ENCODE results near the gene EHHADH. TPM values are rescaled to one million over a fixed set of nuclear protein-coding genes. Genes with fewer than 3 reads are reported as not detected.
A peak's percentile ranks its signal among the peaks of the same experiment; 100 is the strongest.
"Not testable (repeated sequence)": the region's sequence is repeated elsewhere in the genome, so short reads cannot be mapped to it uniquely, and the experiment has no call there.

Gene EHHADH
- 1 to 10 TPM in 1 of 3 donors, under 1 TPM in 1, not detected in 1; 0.22 to 1.5 TPM for polyA plus RNA-seq

GRCh38 chr3:185253645-185254410 lies at the start of gene EHHADH:
EHHADH (minus strand) TSS chr3:185254049; CDS start chr3:185254022, 27 bp downstream.
- peak; percentile 34 to 44 (median 37) for DNase-seq
- H3K27ac Mint-ChIP-seq, result peak within 1 kb of the TSS in 3 of 6 donors; percentile 48 to 66 (median 62)

GRCh38 chr3:185299918-185300426 lies 46.1 kb upstream of the EHHADH start:
- H3K9me3 Mint-ChIP-seq; H3K36me3 Mint-ChIP-seq; H3K27ac Mint-ChIP-seq; H3K4me3 Mint-ChIP-seq; DNase-seq; H3K27me3 Mint-ChIP-seq (ENCODE audit: low read depth in 3 of 3); H3K4me1 Mint-ChIP-seq: not testable (repeated sequence)

More at GRCh38 chr3:185253645-185254410, at the start of gene EHHADH:
- H3K4me3 Mint-ChIP-seq, result peak within 1 kb of the TSS; percentile 75 to 84 (median 81)
- peaks cover 0 to 4% (median 1%) of the 10 kb centered on the region in 6 donors for H3K9me3 Mint-ChIP-seq
- H3K4me1 Mint-ChIP-seq, result peaks cover 2 to 6% of the 10 kb centered on the region in 2 donors
- H3K36me3 Mint-ChIP-seq, result peaks cover 0 to 5% (median 4%) of the 10 kb centered on the region in 3 donors
- H3K27me3 Mint-ChIP-seq (ENCODE audit: low read depth in 3 of 3), result peaks cover 4 to 6% (median 4%) of the 10 kb centered on the region in 3 donors

- Mint-ChIP-seq H3K9me3 (no peaks in the 10 kb centered on the region), H3K36me3 (peaks cover 0 to 7% (median 5%) of the 10 kb centered on the region in 3 donors), H3K4me3 (no peak overlapping the region), H3K27me3 (ENCODE audit: low read depth in 3 of 3) (peaks cover 0 to 3% (median 0%) of the 10 kb centered on the region in 3 donors), H3K27ac (no peak overlapping the region), H3K4me1 (no peaks in the 10 kb centered on the region)
- no peak for DNase-seq
Observed at GRCh38 chr3:185297867-185298266, 44.0 kb upstream of the EHHADH start.

GRCh38 chr3:185292238-185292637 lies 38.4 kb upstream of the EHHADH start:
- peaks cover 4 to 10% (median 4%) of the 10 kb centered on the region in 3 donors for H3K36me3 Mint-ChIP-seq
- H3K27me3 Mint-ChIP-seq (ENCODE audit: low read depth in 3 of 3), result peaks cover 0 to 1% (median 0%) of the 10 kb centered on the region in 3 donors
- no peaks in the 10 kb centered on the region for H3K9me3 Mint-ChIP-seq
- no peak overlapping the region for H3K4me3 Mint-ChIP-seq
- H3K4me1 Mint-ChIP-seq, result no peaks in the 10 kb centered on the region
- DNase-seq, result no peak
- no peak overlapping the region for H3K27ac Mint-ChIP-seq

GRCh38 chr3:185290266-185290665 lies 36.4 kb upstream of the EHHADH start:
- H3K36me3 Mint-ChIP-seq, result peaks cover 0 to 7% (median 4%) of the 10 kb centered on the region in 3 donors
- no peak for DNase-seq
- no peaks in the 10 kb centered on the region for H3K4me1 Mint-ChIP-seq
- peaks cover 0 to 1% (median 0%) of the 10 kb centered on the region in 3 donors for H3K27me3 Mint-ChIP-seq (ENCODE audit: low read depth in 3 of 3)
- no peak overlapping the region for H3K27ac Mint-ChIP-seq
- H3K9me3 Mint-ChIP-seq, result no peaks in the 10 kb centered on the region
- H3K4me3 Mint-ChIP-seq, result no peak overlapping the region

GRCh38 chr3:185283374-185283935 lies 29.6 kb upstream of the EHHADH start:
- Mint-ChIP-seq H3K27ac (peak overlapping the region; percentile 91 to 97 (median 94)), H3K9me3 (peaks cover 0 to 11% (median 1%) of the 10 kb centered on the region in 6 donors), H3K4me3 (peak overlapping the region; percentile 95 to 99 (median 97))

GRCh38 chr3:185282696-185283373 lies 29.0 kb upstream of the EHHADH start:
- peaks cover 0 to 11% (median 1%) of the 10 kb centered on the region in 6 donors for H3K9me3 Mint-ChIP-seq
- peak overlapping the region; percentile 95 to 99 (median 97) for H3K4me3 Mint-ChIP-seq
- H3K36me3 Mint-ChIP-seq, result peaks cover 0 to 3% (median 0%) of the 10 kb centered on the region in 3 donors
- peak; percentile 88 to 91 (median 88) for DNase-seq
- peaks cover 4 to 28% (median 14%) of the 10 kb centered on the region in 3 donors for H3K27me3 Mint-ChIP-seq (ENCODE audit: low read depth in 3 of 3)
- H3K27ac Mint-ChIP-seq, result peak overlapping the region; percentile 91 to 97 (median 94)
- peaks cover 14 to 25% of the 10 kb centered on the region in 2 donors for H3K4me1 Mint-ChIP-seq

More at GRCh38 chr3:185283374-185283935, 29.6 kb upstream of the EHHADH start:
- peaks cover 14 to 25% of the 10 kb centered on the region in 2 donors for H3K4me1 Mint-ChIP-seq
- H3K27me3 Mint-ChIP-seq (ENCODE audit: low read depth in 3 of 3), result peaks cover 4 to 24% (median 14%) of the 10 kb centered on the region in 3 donors
- peaks cover 0 to 3% (median 0%) of the 10 kb centered on the region in 3 donors for H3K36me3 Mint-ChIP-seq
- no peak for DNase-seq

- Mint-ChIP-seq H3K9me3 (peaks cover 0 to 11% (median 1%) of the 10 kb centered on the region in 6 donors), H3K36me3 (no peaks in the 10 kb centered on the region), H3K27me3 (ENCODE audit: low read depth in 3 of 3) (peaks cover 10 to 37% (median 18%) of the 10 kb centered on the region in 3 donors), H3K4me3 (no peak overlapping the region), H3K4me1 (peaks cover 14 to 25% of the 10 kb centered on the region in 2 donors), H3K27ac (no peak overlapping the region)
- peak in 2 of 3 donors; percentile 5 to 9 for DNase-seq
Observed at GRCh38 chr3:185280572-185281365, 26.9 kb upstream of the EHHADH start.

GRCh38 chr3:185279587-185280138 lies 25.8 kb upstream of the EHHADH start:
- Mint-ChIP-seq H3K27me3 (ENCODE audit: low read depth in 3 of 3) (peaks cover 10 to 40% (median 18%) of the 10 kb centered on the region in 3 donors), H3K36me3 (no peaks in the 10 kb centered on the region), H3K27ac (no peak overlapping the region), H3K9me3 (peaks cover 0 to 11% (median 1%) of the 10 kb centered on the region in 6 donors), H3K4me3 (no peak overlapping the region), H3K4me1 (peaks cover 14 to 25% of the 10 kb centered on the region in 2 donors)
- DNase-seq, result no peak

- peaks cover 0 to 4% of the 10 kb centered on the region in 2 donors for H3K4me1 Mint-ChIP-seq
- no peaks in the 10 kb centered on the region for H3K9me3 Mint-ChIP-seq
- H3K4me3 Mint-ChIP-seq, result no peak overlapping the region
- H3K27ac Mint-ChIP-seq, result no peak overlapping the region
- H3K27me3 Mint-ChIP-seq (ENCODE audit: low read depth in 3 of 3), result peaks cover 12 to 27% (median 22%) of the 10 kb centered on the region in 3 donors
- DNase-seq, result no peak
- H3K36me3 Mint-ChIP-seq, result no peaks in the 10 kb centered on the region
Observed at GRCh38 chr3:185276415-185276814, 22.6 kb upstream of the EHHADH start.

- H3K4me1 Mint-ChIP-seq, result no peaks in the 10 kb centered on the region
- DNase-seq, result no peak
- H3K27ac Mint-ChIP-seq, result no peak overlapping the region
- no peaks in the 10 kb centered on the region for H3K36me3 Mint-ChIP-seq
- peaks cover 8 to 25% (median 13%) of the 10 kb centered on the region in 3 donors for H3K27me3 Mint-ChIP-seq (ENCODE audit: low read depth in 3 of 3)
- no peaks in the 10 kb centered on the region for H3K9me3 Mint-ChIP-seq
- no peak overlapping the region for H3K4me3 Mint-ChIP-seq
Observed at GRCh38 chr3:185272033-185272432, 18.2 kb upstream of the EHHADH start.

GRCh38 chr3:185270956-185271332 lies 17.1 kb upstream of the EHHADH start:
- Mint-ChIP-seq H3K36me3 (no peaks in the 10 kb centered on the region), H3K9me3 (no peaks in the 10 kb centered on the region), H3K4me3 (no peak overlapping the region), H3K27me3 (ENCODE audit: low read depth in 3 of 3) (peaks cover 5 to 21% (median 8%) of the 10 kb centered on the region in 3 donors), H3K27ac (no peak overlapping the region), H3K4me1 (no peaks in the 10 kb centered on the region)
- DNase-seq, result no peak
